ENCODE measurements around the gene TUBA4B.

The TUBA4B gene

GRCh38 chr2:219266232-219266631, 13.2 kb downstream of the TUBA4B start:
- Histone ChIP-seq H3K36me3 (ENCODE audit: insufficient read depth, low read length) (no peaks in the 10 kb centered on the region), H3K4me3 (ENCODE audit: low read length) (no peak overlapping the region), H2AFZ (ENCODE audit: low read depth, low read length) (no peak overlapping the region), H3K4me1 (ENCODE audit: insufficient read depth, low read length) (no peaks in the 10 kb centered on the region), H3K9me3 (ENCODE audit: low read length) (no peaks in the 10 kb centered on the region), H3K27me3 (ENCODE audit: insufficient read depth, low read length) (peaks cover 51% of the 10 kb centered on the region)

GRCh38 chr2:219266886-219267285, 13.8 kb downstream of the TUBA4B start:
- H3K4me3 ChIP-seq (ENCODE audit: low read length) = no peak overlapping the region
- no peaks in the 10 kb centered on the region for H3K4me1 ChIP-seq (ENCODE audit: insufficient read depth, low read length)
- no peak overlapping the region for H2AFZ ChIP-seq (ENCODE audit: low read depth, low read length)
- H3K36me3 ChIP-seq (ENCODE audit: insufficient read depth, low read length) = no peaks in the 10 kb centered on the region
- peaks cover 50% of the 10 kb centered on the region for H3K27me3 ChIP-seq (ENCODE audit: insufficient read depth, low read length)
- H3K9me3 ChIP-seq (ENCODE audit: low read length) = no peaks in the 10 kb centered on the region

- peaks cover 45% of the 10 kb centered on the region for H3K27me3 ChIP-seq (ENCODE audit: insufficient read depth, low read length)
- no peaks in the 10 kb centered on the region for H3K36me3 ChIP-seq (ENCODE audit: insufficient read depth, low read length)
- H2AFZ ChIP-seq (ENCODE audit: low read depth, low read length) = no peak overlapping the region
- H3K9me3 ChIP-seq (ENCODE audit: low read length) = no peaks in the 10 kb centered on the region
- no peak overlapping the region for H3K4me3 ChIP-seq (ENCODE audit: low read length)
- no peaks in the 10 kb centered on the region for H3K4me1 ChIP-seq (ENCODE audit: insufficient read depth, low read length)
Measured at GRCh38 chr2:219268294-219268693, 15.3 kb downstream of the TUBA4B start.

- Histone ChIP-seq H3K4me1 (ENCODE audit: insufficient read depth, low read length) (peaks cover 5% of the 10 kb centered on the region), H2AFZ (ENCODE audit: low read depth, low read length) (no peak overlapping the region), H3K9me3 (ENCODE audit: low read length) (no peaks in the 10 kb centered on the region), H3K27me3 (ENCODE audit: insufficient read depth, low read length) (peaks cover 45% of the 10 kb centered on the region), H3K4me3 (ENCODE audit: low read length) (no peak overlapping the region), H3K36me3 (ENCODE audit: insufficient read depth, low read length) (no peaks in the 10 kb centered on the region)
Measured at GRCh38 chr2:219269362-219270054, 16.5 kb downstream of the TUBA4B start.

- no peak overlapping the region for H3K4me3 ChIP-seq (ENCODE audit: low read length)
- H3K36me3 ChIP-seq (ENCODE audit: insufficient read depth, low read length) = no peaks in the 10 kb centered on the region
- no peak overlapping the region for H2AFZ ChIP-seq (ENCODE audit: low read depth, low read length)
- H3K4me1 ChIP-seq (ENCODE audit: insufficient read depth, low read length) = peaks cover 6% of the 10 kb centered on the region
- H3K9me3 ChIP-seq (ENCODE audit: low read length) = no peaks in the 10 kb centered on the region
- peaks cover 41% of the 10 kb centered on the region for H3K27me3 ChIP-seq (ENCODE audit: insufficient read depth, low read length)
Measured at GRCh38 chr2:219270055-219270372, 17.0 kb downstream of the TUBA4B start.

- no peaks in the 10 kb centered on the region for H3K36me3 ChIP-seq (ENCODE audit: insufficient read depth, low read length)
- no peaks in the 10 kb centered on the region for H3K9me3 ChIP-seq (ENCODE audit: low read length)
- no peak overlapping the region for H3K4me3 ChIP-seq (ENCODE audit: low read length)
- peaks cover 6% of the 10 kb centered on the region for H3K4me1 ChIP-seq (ENCODE audit: insufficient read depth, low read length)
- H2AFZ ChIP-seq (ENCODE audit: low read depth, low read length) = no peak overlapping the region
- peaks cover 33% of the 10 kb centered on the region for H3K27me3 ChIP-seq (ENCODE audit: insufficient read depth, low read length)
Measured at GRCh38 chr2:219271021-219271420, 18.0 kb downstream of the TUBA4B start.

- Histone ChIP-seq H3K36me3 (ENCODE audit: insufficient read depth, low read length) (no peaks in the 10 kb centered on the region), H3K4me3 (ENCODE audit: low read length) (no peak overlapping the region), H3K4me1 (ENCODE audit: insufficient read depth, low read length) (peaks cover 6% of the 10 kb centered on the region), H3K27me3 (ENCODE audit: insufficient read depth, low read length) (peaks cover 23% of the 10 kb centered on the region), H2AFZ (ENCODE audit: low read depth, low read length) (no peak overlapping the region), H3K9me3 (ENCODE audit: low read length) (no peaks in the 10 kb centered on the region)
Measured at GRCh38 chr2:219272356-219272755, 19.3 kb downstream of the TUBA4B start.

- Histone ChIP-seq H3K36me3 (ENCODE audit: insufficient read depth, low read length) (no peaks in the 10 kb centered on the region), H3K4me1 (ENCODE audit: insufficient read depth, low read length) (peaks cover 9% of the 10 kb centered on the region), H3K27me3 (ENCODE audit: insufficient read depth, low read length) (peaks cover 23% of the 10 kb centered on the region), H3K9me3 (ENCODE audit: low read length) (no peaks in the 10 kb centered on the region), H3K4me3 (ENCODE audit: low read length) (no peak overlapping the region), H2AFZ (ENCODE audit: low read depth, low read length) (no peak overlapping the region)
Measured at GRCh38 chr2:219272995-219273394, 20.0 kb downstream of the TUBA4B start.

- no peaks in the 10 kb centered on the region for H3K36me3 ChIP-seq (ENCODE audit: insufficient read depth, low read length)
- H3K9me3 ChIP-seq (ENCODE audit: low read length) = no peaks in the 10 kb centered on the region
- H3K27me3 ChIP-seq (ENCODE audit: insufficient read depth, low read length) = peaks cover 23% of the 10 kb centered on the region
- no peak overlapping the region for H2AFZ ChIP-seq (ENCODE audit: low read depth, low read length)
- H3K4me1 ChIP-seq (ENCODE audit: insufficient read depth, low read length) = peaks cover 19% of the 10 kb centered on the region
- no peak overlapping the region for H3K4me3 ChIP-seq (ENCODE audit: low read length)
Measured at GRCh38 chr2:219273937-219274336, 20.9 kb downstream of the TUBA4B start.

GRCh38 chr2:219274361-219274921, 21.4 kb downstream of the TUBA4B start:
- Histone ChIP-seq H3K4me3 (ENCODE audit: low read length) (no peak overlapping the region), H3K27me3 (ENCODE audit: insufficient read depth, low read length) (peaks cover 21% of the 10 kb centered on the region), H3K4me1 (ENCODE audit: insufficient read depth, low read length) (peaks cover 19% of the 10 kb centered on the region), H3K9me3 (ENCODE audit: low read length) (no peaks in the 10 kb centered on the region), H3K36me3 (ENCODE audit: insufficient read depth, low read length) (no peaks in the 10 kb centered on the region), H2AFZ (ENCODE audit: low read depth, low read length) (no peak overlapping the region)

GRCh38 chr2:219277703-219278654, 24.9 kb downstream of the TUBA4B start:
- Histone ChIP-seq H3K4me1 (ENCODE audit: insufficient read depth, low read length) (peaks cover 30% of the 10 kb centered on the region), H3K36me3 (ENCODE audit: insufficient read depth, low read length) (peaks cover 1% of the 10 kb centered on the region), H2AFZ (ENCODE audit: low read depth, low read length) (peak overlapping the region; percentile 31), H3K27me3 (ENCODE audit: insufficient read depth, low read length) (peaks cover 5% of the 10 kb centered on the region), H3K9me3 (ENCODE audit: low read length) (no peaks in the 10 kb centered on the region), H3K4me3 (ENCODE audit: low read length) (peak overlapping the region; percentile 57)

- Histone ChIP-seq H3K4me3 (ENCODE audit: low read length) (peak overlapping the region; percentile 57), H3K4me1 (ENCODE audit: insufficient read depth, low read length) (peaks cover 30% of the 10 kb centered on the region), H3K27me3 (ENCODE audit: insufficient read depth, low read length) (peaks cover 5% of the 10 kb centered on the region), H2AFZ (ENCODE audit: low read depth, low read length) (peak overlapping the region; percentile 31), H3K9me3 (ENCODE audit: low read length) (no peaks in the 10 kb centered on the region), H3K36me3 (ENCODE audit: insufficient read depth, low read length) (peaks cover 8% of the 10 kb centered on the region)
Measured at GRCh38 chr2:219278655-219279150, 25.7 kb downstream of the TUBA4B start.

Measured in neuron (in vitro differentiated cells).